Measurements from ENCODE around the gene PLD6.
"Not testable (repeated sequence)": the region's sequence is repeated elsewhere in the genome, so short reads cannot be mapped to it uniquely, and the experiment has no call there.

Gene PLD6

GRCh38 chr17:17172001-17172939 lies 33.9 kb downstream of the PLD6 start:
- no peak for DNase-seq

GRCh38 chr17:17171186-17171585 lies 34.9 kb downstream of the PLD6 start:
- DNase-seq, result no peak

- no peak for DNase-seq
Observed at GRCh38 chr17:17170346-17170985, 35.7 kb downstream of the PLD6 start.

GRCh38 chr17:17169396-17169795 lies 36.7 kb downstream of the PLD6 start:
- no peak for DNase-seq

- DNase-seq, result no peak
Observed at GRCh38 chr17:17168401-17168800, 37.7 kb downstream of the PLD6 start.

GRCh38 chr17:17167986-17168385 lies 38.1 kb downstream of the PLD6 start:
- no peak for DNase-seq

GRCh38 chr17:17167356-17167755 lies 38.8 kb downstream of the PLD6 start:
- DNase-seq, result no peak

GRCh38 chr17:17166446-17166845 lies 39.7 kb downstream of the PLD6 start:
- no peak for DNase-seq

- no peak for DNase-seq
Observed at GRCh38 chr17:17165666-17166308, 40.3 kb downstream of the PLD6 start.

GRCh38 chr17:17164676-17165075 lies 41.5 kb downstream of the PLD6 start:
- DNase-seq, result no peak

- no peak for DNase-seq
Observed at GRCh38 chr17:17164156-17164555, 42.0 kb downstream of the PLD6 start.

GRCh38 chr17:17161759-17162158 lies 44.4 kb downstream of the PLD6 start:
- no peak for DNase-seq

- no peak for DNase-seq
Observed at GRCh38 chr17:17161121-17161520, 45.0 kb downstream of the PLD6 start.

- no peak for DNase-seq
Observed at GRCh38 chr17:17159571-17159970, 46.6 kb downstream of the PLD6 start.

- DNase-seq, result not testable (repeated sequence)
Observed at GRCh38 chr17:17158506-17158905, 47.6 kb downstream of the PLD6 start.

- no peak for DNase-seq
Observed at GRCh38 chr17:17157041-17157440, 49.1 kb downstream of the PLD6 start.

GRCh38 chr17:17156511-17156910 lies 49.6 kb downstream of the PLD6 start:
- no peak for DNase-seq

GRCh38 chr17:17156107-17156506 lies 50.0 kb downstream of the PLD6 start:
- no peak for DNase-seq

- no peak for DNase-seq
Observed at GRCh38 chr17:17155568-17155967, 50.6 kb downstream of the PLD6 start.

GRCh38 chr17:17154981-17155380 lies 51.2 kb downstream of the PLD6 start:
- no peak for DNase-seq

- no peak for DNase-seq
Observed at GRCh38 chr17:17154556-17154955, 51.6 kb downstream of the PLD6 start.

GRCh38 chr17:17153709-17154108 lies 52.4 kb downstream of the PLD6 start:
- DNase-seq, result no peak

GRCh38 chr17:17153071-17153470 lies 53.1 kb downstream of the PLD6 start:
- DNase-seq, result no peak

GRCh38 chr17:17152385-17152784 lies 53.7 kb downstream of the PLD6 start:
- no peak for DNase-seq

Data from NCI-H1436 treated with DMSO at 0.1 percent for 48 hours (cell line).